ENCODE data around the gene C18orf32.

- TF ChIP-seq EZH2 (IDR thresholded peaks at IDR 0.05) (no peak), POLR2AphosphoS5 (IDR thresholded peaks at IDR 0.05; ENCODE audit: borderline replicate concordance, low read depth, low read length) (no peak), FOXP2 (optimal IDR thresholded peaks at IDR 0.05; ENCODE audit: control extremely low read depth, extremely low read length, insufficient read depth) (no peak)
Observed at GRCh38 chr18:49481907-49482306, 5.1 kb downstream of the C18orf32 start.

All from SK-N-MC (cell line).